Measurements from ENCODE around the gene MICA.

MICA gene

GRCh38 chr6:31403283-31404060 lies at the start of gene MICA:
TSS of gene MICA (plus strand) at chr6:31403595. CDS start at chr6:31403633, 38 bp downstream.
- peak; percentile 46 for DNase-seq (ENCODE audit: low read depth)
- TF ChIP-seq CTCF (IDR thresholded peaks at IDR 0.05; ENCODE audit: control insufficient read depth, extremely low read depth, insufficient read depth) = no peak
- H3K4me3 ChIP-seq (ENCODE audit: low read depth, low read length) = peak within 1 kb of the TSS; percentile 65

- H3K4me3 ChIP-seq (ENCODE audit: low read depth, low read length) = no peak overlapping the region
- no peak for DNase-seq (ENCODE audit: low read depth)
Observed at GRCh38 chr6:31354158-31354863, 49.1 kb upstream of the MICA start.

GRCh38 chr6:31354864-31355582 lies 48.4 kb upstream of the MICA start:
- no peak for TF ChIP-seq CTCF (IDR thresholded peaks at IDR 0.05; ENCODE audit: control insufficient read depth, extremely low read depth, insufficient read depth)
- no peak for DNase-seq (ENCODE audit: low read depth)
- H3K4me3 ChIP-seq (ENCODE audit: low read depth, low read length) = no peak overlapping the region

More at GRCh38 chr6:31354158-31354863, 49.1 kb upstream of the MICA start:
- no peak for TF ChIP-seq CTCF (IDR thresholded peaks at IDR 0.05; ENCODE audit: control insufficient read depth, extremely low read depth, insufficient read depth)

- no peak overlapping the region for H3K4me3 ChIP-seq (ENCODE audit: low read depth, low read length)
- no peak for TF ChIP-seq CTCF (IDR thresholded peaks at IDR 0.05; ENCODE audit: control insufficient read depth, extremely low read depth, insufficient read depth)
- no peak for DNase-seq (ENCODE audit: low read depth)
Observed at GRCh38 chr6:31355583-31355948, 47.8 kb upstream of the MICA start.

GRCh38 chr6:31356216-31356945 lies 47.0 kb upstream of the MICA start:
- TF ChIP-seq CTCF (IDR thresholded peaks at IDR 0.05; ENCODE audit: control insufficient read depth, extremely low read depth, insufficient read depth) = no peak
- peak overlapping the region; percentile 62 for H3K4me3 ChIP-seq (ENCODE audit: low read depth, low read length)
- no peak for DNase-seq (ENCODE audit: low read depth)

- DNase-seq (ENCODE audit: low read depth) = peak; percentile 17
Observed at GRCh38 chr6:31356946-31357466, 46.4 kb upstream of the MICA start, which contains the start of gene HLA-B. TSS of gene HLA-B (minus strand) at chr6:31357179. CDS start at chr6:31357158, 21 bp downstream.

More at GRCh38 chr6:31356946-31357466, 46.4 kb upstream of the MICA start, which contains the start of gene HLA-B:
- peak within 1 kb of the TSS; percentile 62 for H3K4me3 ChIP-seq (ENCODE audit: low read depth, low read length)
- TF ChIP-seq CTCF (IDR thresholded peaks at IDR 0.05; ENCODE audit: control insufficient read depth, extremely low read depth, insufficient read depth) = no peak
